Stomach (tissue), 9 donors: ENCODE results near the gene TRANK1. TPM values are rescaled to one million over a fixed set of nuclear protein-coding genes. Genes with fewer than 3 reads are reported as not detected.

Experiments used
- DNase-seq, 2 donors: peaks; one replicate each; pipeline versions ENCODE4 v3.0.0 to v3.0.0-alpha.2; 2013 to 2019
- H3K27ac ChIP-seq, 5 donors: fragments of 200-600 bp in 4 of 5; sonication (generic) in 4 of 5; one replicate each; pipeline ENCODE4 v1.5.1; 2013 to 2019; ENCODE audit warnings: mild to moderate bottlenecking in 1 of 5, moderate library complexity in 1 of 5
- H3K27me3 ChIP-seq, 3 donors: fragments of 200-600 bp; sonication (generic); one replicate each; pipeline ENCODE4 v1.5.1; 2017 to 2019; ENCODE audit warnings: mixed run types in 1 of 3
- H3K36me3 ChIP-seq, 4 donors: fragments of 200-600 bp; sonication (generic); 1 replicate in 3 of 4; 2 replicates in 1 of 4; pipeline ENCODE4 v1.5.1; 2016 to 2019
- H3K4me1 ChIP-seq, 4 donors: fragments of 200-600 bp; sonication (generic); one replicate each; pipeline ENCODE4 v1.5.1; 2016 to 2019
- H3K4me3 ChIP-seq, 4 donors: fragments of 200-600 bp; sonication (generic) in 3 of 4; one replicate each; pipeline ENCODE4 v1.5.1; 2016 to 2019; ENCODE audit warnings: mild to moderate bottlenecking in 1 of 4
- H3K9me3 ChIP-seq, 4 donors: fragments of 200-600 bp; sonication (generic); one replicate each; pipeline ENCODE4 v1.5.1; 2016 to 2019
- EP300 ChIP-seq: sonication (generic); formaldehyde crosslinking; IDR thresholded peaks from one replicate; pipeline ENCODE4 v1.6.1; 2017; ENCODE audit warnings: antibody characterized with exemption
- POLR2A ChIP-seq, 4 donors: fragments of 450-650 bp; IDR thresholded peaks; one replicate each; pipeline ENCODE4 v1.6.1; 2016; ENCODE audit warnings: antibody characterized with exemption in 4 of 4, control low read depth in 2 of 4, mild to moderate bottlenecking in 1 of 4, moderate library complexity in 1 of 4
- POLR2AphosphoS5 ChIP-seq, 3 donors: sonication (generic); formaldehyde crosslinking; IDR thresholded peaks; one replicate each; pipeline ENCODE4 v1.6.1; 2016; ENCODE audit warnings: antibody characterized with exemption in 3 of 3
- WGBS, 5 donors: extraction: QIAGEN DNeasy Blood & Tissue Kit in 3 of 5; methylation state at CpG; one replicate each; pipeline versions ENCODE4 v1.1.5 to v1.1.7; 2013 to 2018; 5-methylcytosine and 5-hydroxymethylcytosine counted together
- intact Hi-C: fragments of 100-400 bp; cut with DNase I; formaldehyde crosslinking; loops from one replicate; pipeline ENCODE4 v1.15.1; 2023; ENCODE audit warnings: low total_unique reads
- polyA plus RNA-seq, 3 donors: library from polyadenylated mRNA; stranded (reverse); fragments of 200-250 nt; gene quantifications; one replicate each; pipeline ENCODE4 v1.2.3, GENCODE V29; 2013
- total RNA-seq, 5 donors: library from RNA; depleted of rRNA; stranded (reverse); fragments of >200 nt; gene quantifications; one replicate each; pipeline versions ENCODE4 v1.1.0 to v1.2.3, GENCODE V29; 2014 to 2016
- TF ChIP-seq, protein P1 (sequence below), 7 experiments: fragments of 450-650 bp in 4 of 7; fragments of 200-600 bp in 3 of 7; sonication (generic) in 3 of 7; IDR thresholded peaks; one replicate each; pipeline ENCODE4 v1.5.1; 2016 to 2019; ENCODE audit warnings: antibody characterized with exemption in 7 of 7, control low read depth in 2 of 7, mild to moderate bottlenecking in 1 of 7
- donor health status: healthy with polysubstance abuse.
- donor health status: Bipolar disorder and iron deficiency.
- donor health status: healthy.

The TRANK1 gene
- total and polyA plus RNA-seq, 8 donors = 1.2 to 27.2 (median 6.4) TPM

DNA sequence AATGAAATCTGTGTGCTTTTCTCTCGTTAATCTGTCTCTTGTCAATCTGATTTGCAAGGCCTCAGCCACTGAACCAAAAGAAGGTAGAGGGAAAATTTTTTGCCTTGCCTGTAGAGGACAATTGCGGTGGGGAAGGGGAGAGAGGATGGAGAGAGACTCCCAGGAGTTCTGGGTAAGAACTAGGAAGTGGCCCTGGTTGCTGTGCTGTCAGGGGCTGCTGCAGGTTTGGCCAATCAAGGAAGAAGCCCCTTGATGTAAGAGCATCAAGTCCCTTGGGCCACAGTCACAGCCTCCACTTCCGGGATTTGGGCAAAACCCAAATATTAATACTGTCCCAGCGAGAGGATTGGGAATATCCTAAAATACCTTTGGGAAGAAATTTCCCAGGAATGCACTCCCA is 43.3 kb downstream of the TRANK1 start:
- H3K4me1 ChIP-seq = peaks cover 4 to 22% (median 5%) of the 10 kb centered on the region in 4 donors
- no peak overlapping the region for H3K4me3 ChIP-seq
- intact Hi-C loops = loop anchor here (10.0 kb wide), 1 partner anchor 53 kb away; no protein-coding TSS in a partner anchor
- H3K9me3 ChIP-seq = no peaks in the 10 kb centered on the region
- DNase-seq = no peak
- peaks cover under 1 to 57% (median 50%) of the 10 kb centered on the region in 4 donors for H3K36me3 ChIP-seq
- H3K27ac ChIP-seq = no peak overlapping the region
- H3K27me3 ChIP-seq = no peaks in the 10 kb centered on the region
- TF ChIP-seq POLR2AphosphoS5 (IDR thresholded peaks at IDR 0.05) = no peak
- WGBS, 5 donors = 89 to 95% (median 93%) methylated on average over 4 of the region's 4 CpGs

DNA sequence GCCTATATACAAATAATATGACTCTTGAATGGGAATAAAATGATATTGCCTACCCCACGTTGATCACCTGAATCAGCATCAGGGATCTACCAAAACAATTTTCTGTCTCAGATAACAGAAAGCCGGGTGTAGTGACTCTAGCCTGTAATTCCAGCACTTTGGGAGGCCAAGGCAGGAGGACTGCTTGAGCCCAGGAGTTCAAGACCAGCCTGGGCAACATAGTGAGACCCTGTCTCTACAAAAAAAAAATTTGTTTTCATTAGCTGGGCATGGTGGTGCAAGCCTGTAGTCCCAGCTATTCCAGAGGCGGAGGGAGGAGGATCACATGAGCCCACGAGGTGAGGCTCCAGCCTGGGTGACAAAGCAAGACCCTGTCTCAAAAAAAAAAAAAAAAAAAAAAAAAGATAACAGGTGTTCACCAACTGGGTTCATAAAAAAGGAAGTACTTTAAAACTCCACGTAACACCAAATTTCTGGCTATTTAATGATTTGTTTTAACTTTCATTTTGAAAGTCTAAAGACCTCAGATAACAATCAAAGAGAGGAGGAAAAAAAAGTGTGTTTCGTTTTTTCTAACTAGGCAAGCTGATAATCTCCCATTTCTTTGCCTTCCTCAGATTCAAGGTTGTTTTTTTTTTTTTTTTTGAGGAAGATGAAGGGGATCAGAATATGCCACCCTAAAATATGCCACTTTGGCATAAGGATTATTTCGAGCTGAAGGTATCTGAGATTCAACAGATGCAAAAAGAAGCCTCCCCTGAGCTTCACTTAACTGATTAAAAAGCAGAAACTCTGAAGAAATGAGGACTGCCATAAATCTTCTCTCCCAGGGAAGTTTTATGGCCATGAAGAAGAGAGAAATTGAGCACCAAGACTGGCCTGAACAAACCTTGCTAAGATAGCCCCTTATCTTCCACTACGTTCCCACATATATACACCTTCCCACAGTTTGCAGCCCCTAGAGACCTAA is 44.1 kb downstream of the TRANK1 start:
- peaks cover 4 to 63% (median 57%) of the 10 kb centered on the region in 4 donors for H3K36me3 ChIP-seq
- intact Hi-C loops = loop anchor here (10.0 kb wide), 1 partner anchor 54 kb away; no protein-coding TSS in a partner anchor
- H3K27ac ChIP-seq = no peak overlapping the region

DNA sequence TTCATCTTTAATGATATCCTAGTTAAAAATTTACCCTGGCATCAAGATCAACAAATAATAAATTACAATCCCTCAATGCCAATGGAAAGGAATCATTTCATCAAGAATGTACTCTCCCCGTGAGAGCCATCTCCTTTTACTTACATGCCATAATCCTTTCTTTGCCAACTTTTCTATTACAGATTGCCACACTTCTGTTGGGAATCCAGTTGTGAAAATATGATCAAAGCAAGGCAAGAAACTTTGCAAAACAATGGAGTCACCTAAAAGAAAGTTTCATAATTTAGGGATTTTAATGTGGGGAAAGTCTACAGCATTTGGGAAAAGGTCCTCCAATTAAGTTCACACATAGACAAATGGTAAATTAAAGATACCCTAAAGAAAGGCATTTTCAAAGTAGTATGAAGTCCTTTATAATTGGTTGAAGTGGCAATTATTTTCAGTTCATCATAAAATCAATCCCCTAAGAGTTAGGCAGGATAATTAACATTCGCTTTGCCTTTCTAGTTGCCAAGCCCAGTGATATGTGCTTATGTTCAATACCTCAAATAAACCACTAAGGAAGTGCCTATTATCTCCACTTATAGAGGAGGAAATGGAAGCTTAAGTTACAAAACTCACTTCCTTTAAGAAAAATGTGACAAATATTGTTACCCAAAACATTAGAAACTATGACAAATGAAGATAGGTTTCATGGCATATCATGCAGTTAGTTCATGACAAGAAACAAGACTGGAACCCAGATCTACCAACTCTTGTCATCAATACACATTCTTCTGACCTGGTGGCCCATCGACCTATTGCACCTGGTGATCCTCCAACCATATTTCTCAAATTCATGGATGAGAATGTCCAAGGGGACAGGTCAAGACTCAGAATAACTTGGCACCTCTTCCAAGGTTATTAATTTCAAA is 49.1 kb downstream of the TRANK1 start:
- TF ChIP-seq EP300 = no peak
- TF ChIP-seq POLR2AphosphoS5 (IDR thresholded peaks at IDR 0.05) = no peak
- TF ChIP-seq, protein P1, sequence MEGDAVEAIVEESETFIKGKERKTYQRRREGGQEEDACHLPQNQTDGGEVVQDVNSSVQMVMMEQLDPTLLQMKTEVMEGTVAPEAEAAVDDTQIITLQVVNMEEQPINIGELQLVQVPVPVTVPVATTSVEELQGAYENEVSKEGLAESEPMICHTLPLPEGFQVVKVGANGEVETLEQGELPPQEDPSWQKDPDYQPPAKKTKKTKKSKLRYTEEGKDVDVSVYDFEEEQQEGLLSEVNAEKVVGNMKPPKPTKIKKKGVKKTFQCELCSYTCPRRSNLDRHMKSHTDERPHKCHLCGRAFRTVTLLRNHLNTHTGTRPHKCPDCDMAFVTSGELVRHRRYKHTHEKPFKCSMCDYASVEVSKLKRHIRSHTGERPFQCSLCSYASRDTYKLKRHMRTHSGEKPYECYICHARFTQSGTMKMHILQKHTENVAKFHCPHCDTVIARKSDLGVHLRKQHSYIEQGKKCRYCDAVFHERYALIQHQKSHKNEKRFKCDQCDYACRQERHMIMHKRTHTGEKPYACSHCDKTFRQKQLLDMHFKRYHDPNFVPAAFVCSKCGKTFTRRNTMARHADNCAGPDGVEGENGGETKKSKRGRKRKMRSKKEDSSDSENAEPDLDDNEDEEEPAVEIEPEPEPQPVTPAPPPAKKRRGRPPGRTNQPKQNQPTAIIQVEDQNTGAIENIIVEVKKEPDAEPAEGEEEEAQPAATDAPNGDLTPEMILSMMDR (IDR thresholded peaks at IDR 0.05) = no peak
- no peak for TF ChIP-seq POLR2A (IDR thresholded peaks at IDR 0.05)
- H3K9me3 ChIP-seq = no peaks in the 10 kb centered on the region
- peaks cover 0 to 30% (median 7%) of the 10 kb centered on the region in 4 donors for H3K4me1 ChIP-seq
- no peak overlapping the region for H3K4me3 ChIP-seq
- no peaks in the 10 kb centered on the region for H3K27me3 ChIP-seq
- peaks cover 13 to 79% (median 71%) of the 10 kb centered on the region in 4 donors for H3K36me3 ChIP-seq
- H3K27ac ChIP-seq = no peak overlapping the region
- intact Hi-C loops = no loop called here
- DNase-seq = no peak
- 57 to 91% (median 91%) methylated on average over 3 of the region's 3 CpGs for WGBS, 5 donors

More for the DNA sequence above, 44.1 kb downstream of the TRANK1 start:
- WGBS, 5 donors = 77 to 87% (median 85%) methylated on average over 8 of the region's 8 CpGs
- Histone ChIP-seq H3K27me3 (no peaks in the 10 kb centered on the region), H3K9me3 (no peaks in the 10 kb centered on the region), H3K4me3 (no peak overlapping the region), H3K4me1 (peaks cover 0 to 20% (median 0%) of the 10 kb centered on the region in 4 donors)
- TF ChIP-seq POLR2A (IDR thresholded peaks at IDR 0.05) (no peak), EP300 (no peak), POLR2AphosphoS5 (IDR thresholded peaks at IDR 0.05) (no peak)
- TF ChIP-seq, protein P1 (IDR thresholded peaks at IDR 0.05) = no peak
- no peak for DNase-seq

DNA sequence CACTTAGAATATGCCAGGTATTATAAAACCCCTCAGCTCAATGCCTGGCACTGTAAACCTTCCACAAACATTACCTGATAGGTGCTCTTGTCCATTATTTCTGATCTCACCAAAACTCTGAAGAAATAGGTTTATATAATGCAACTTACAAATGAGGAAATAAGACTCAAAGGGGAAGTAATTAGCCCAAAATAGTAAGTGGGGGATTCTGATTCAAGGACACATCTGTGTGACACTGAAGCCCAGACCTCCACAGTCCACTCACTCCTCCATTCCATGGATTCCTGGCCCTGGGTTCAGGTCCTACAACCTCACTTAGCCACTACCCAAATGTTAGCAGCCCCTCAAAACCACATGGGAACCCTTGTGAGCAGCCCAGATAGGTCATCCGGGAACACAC is 49.9 kb downstream of the TRANK1 start:
- Histone ChIP-seq H3K27me3 (no peaks in the 10 kb centered on the region), H3K36me3 (peaks cover 13 to 86% (median 75%) of the 10 kb centered on the region in 4 donors), H3K9me3 (no peaks in the 10 kb centered on the region), H3K4me3 (no peak overlapping the region), H3K4me1 (peaks cover 0 to 30% (median 7%) of the 10 kb centered on the region in 4 donors), H3K27ac (no peak overlapping the region)
- DNase-seq = no peak
- no peak for TF ChIP-seq POLR2A (IDR thresholded peaks at IDR 0.05)
- no peak for TF ChIP-seq POLR2AphosphoS5 (IDR thresholded peaks at IDR 0.05)
- TF ChIP-seq, protein P1 (IDR thresholded peaks at IDR 0.05) = no peak
- no peak for TF ChIP-seq EP300
- intact Hi-C loops = no loop called here
- 86 to 100% (median 94%) methylated on average over 1 of the region's 1 CpG for WGBS, 5 donors
